Stimulated activated CD4-positive, alpha-beta T cell treated with anti-CD3 and anti-CD28 coated beads, Interleukin-1b, Interleukin-23, amount 100 ng/mL, for 4 hours (primary cell): Measurements from ENCODE around the gene BSN.
"Not testable (repeated sequence)": the region's sequence is repeated elsewhere in the genome, so short reads cannot be mapped to it uniquely, and the experiment has no call there.

Experiments
- DNase-seq, 2 donors: peaks; one replicate each; pipeline ENCODE4 v3.0.0-alpha.2; 2020; ENCODE audit warnings: low read depth in 2 of 2

BSN gene

GRCh38 chr3:49673715-49674496 lies 119.6 kb downstream of the BSN start, which contains the start of gene APEH:
TSS of gene APEH (plus strand) at chr3:49674351. CDS start at chr3:49674402, 51 bp downstream.
- peak; percentile 94 to 97 for DNase-seq

GRCh38 chr3:49674497-49674983 lies 120.3 kb downstream of the BSN start:
- peak; percentile 15 to 28 for DNase-seq

GRCh38 chr3:49675912-49676311 lies 121.6 kb downstream of the BSN start:
- DNase-seq: no peak

- DNase-seq: no peak
Measured at GRCh38 chr3:49680493-49681231, 126.4 kb downstream of the BSN start.

- DNase-seq: no peak
Measured at GRCh38 chr3:49681232-49681522, 126.9 kb downstream of the BSN start.

GRCh38 chr3:49681543-49681942 lies 127.3 kb downstream of the BSN start:
- DNase-seq: no peak

GRCh38 chr3:49683162-49683561 lies 128.9 kb downstream of the BSN start:
- DNase-seq: no peak

GRCh38 chr3:49684453-49684852 lies 130.2 kb downstream of the BSN start:
- not testable (repeated sequence) for DNase-seq

GRCh38 chr3:49685103-49685502 lies 130.8 kb downstream of the BSN start:
- DNase-seq: not testable (repeated sequence)

GRCh38 chr3:49685846-49686245 lies 131.6 kb downstream of the BSN start:
- not testable (repeated sequence) for DNase-seq

GRCh38 chr3:49686346-49686745 lies 132.1 kb downstream of the BSN start:
- DNase-seq: peak; percentile 26 to 31

- peak in 1 of 2 donors; percentile 39 for DNase-seq
Measured at GRCh38 chr3:49686769-49687423, 132.6 kb downstream of the BSN start.

GRCh38 chr3:49687424-49687795 lies 133.1 kb downstream of the BSN start:
- DNase-seq: not testable (repeated sequence)

GRCh38 chr3:49688338-49689045 lies 134.2 kb downstream of the BSN start:
- not testable (repeated sequence) for DNase-seq

GRCh38 chr3:49689046-49689907 lies 135.0 kb downstream of the BSN start, which contains the start of the genes MST1 and RNF123:
TSS of gene MST1 (minus strand) at chr3:49689474. CDS start at chr3:49688691, 783 bp downstream.
TSS of gene RNF123 (plus strand) at chr3:49689557. CDS start at chr3:49691166, 1,609 bp downstream.
- DNase-seq: peak; percentile 91

- DNase-seq: not testable (repeated sequence)
Measured at GRCh38 chr3:49689908-49690624, 135.8 kb downstream of the BSN start.

GRCh38 chr3:49690856-49691255 lies 136.6 kb downstream of the BSN start:
- not testable (repeated sequence) for DNase-seq

GRCh38 chr3:49691481-49691880 lies 137.2 kb downstream of the BSN start:
- not testable (repeated sequence) for DNase-seq

GRCh38 chr3:49694409-49695070 lies 140.3 kb downstream of the BSN start:
- not testable (repeated sequence) for DNase-seq
